Glutamatergic neuron (in vitro differentiated cells): ENCODE measurements around the gene FGF5. TPM values are rescaled to one million over a fixed set of nuclear protein-coding genes. Genes with fewer than 3 reads are reported as not detected.

ENCODE experiments used
- DNase-seq: peaks from one replicate; pipeline ENCODE4 v3.0.0; 2022
- H3K27ac Mint-ChIP-seq: one replicate; pipeline ENCODE4 v1.8.0; 2020; ENCODE audit warnings: mild to moderate bottlenecking, mixed read lengths, inconsistent platforms; ENCODE audit not compliant: unreplicated experiment
- H3K27me3 Mint-ChIP-seq: one replicate; pipeline ENCODE4 v1.8.0; 2020; ENCODE audit warnings: mild to moderate bottlenecking, moderate library complexity, mixed read lengths, inconsistent platforms; ENCODE audit not compliant: unreplicated experiment
- H3K36me3 Mint-ChIP-seq: one replicate; pipeline ENCODE4 v1.8.0; 2020; ENCODE audit warnings: mild to moderate bottlenecking, mixed read lengths, inconsistent platforms; ENCODE audit not compliant: unreplicated experiment
- H3K4me1 Mint-ChIP-seq: one replicate; pipeline ENCODE4 v1.8.0; 2020; ENCODE audit warnings: mild to moderate bottlenecking, low read depth, mixed read lengths, inconsistent platforms; ENCODE audit not compliant: unreplicated experiment
- H3K4me3 Mint-ChIP-seq: one replicate; pipeline ENCODE4 v1.8.0; 2020; ENCODE audit warnings: mild to moderate bottlenecking, mixed read lengths, inconsistent platforms; ENCODE audit not compliant: unreplicated experiment
- H3K9me3 Mint-ChIP-seq: one replicate; pipeline ENCODE4 v1.8.0; 2020; ENCODE audit warnings: mild to moderate bottlenecking, moderate library complexity, mixed read lengths, inconsistent platforms; ENCODE audit not compliant: unreplicated experiment
- CTCF ChIP-seq: fragments of 200-600 bp; sonication (generic); IDR thresholded peaks from one replicate; pipeline ENCODE4 v1.5.0; 2021; ENCODE audit not compliant: partially characterized antibody, unreplicated experiment
- total RNA-seq: library from RNA; stranded (reverse); fragmentation: NEBNext Ultra II Directional; extraction: Animal tissue kit (Norgen Biotek cat#: 25700); gene quantifications from one replicate; pipeline ENCODE4 v1.2.1, GENCODE V29; 2021; ENCODE audit not compliant: unreplicated experiment

Gene FGF5
- total RNA-seq, 1 donor from 2014 or later = not detected

GRCh38 chr4:80264825-80265224, 1.6 kb upstream of the FGF5 start:
- Mint-ChIP-seq H3K36me3 (no peaks in the 10 kb centered on the region), H3K27me3 (peaks cover 42% of the 10 kb centered on the region), H3K9me3 (peaks cover 9% of the 10 kb centered on the region), H3K27ac (no peak overlapping the region), H3K4me1 (peaks cover 14% of the 10 kb centered on the region), H3K4me3 (peak overlapping the region; percentile 96)
- no peak for DNase-seq
- no peak for TF ChIP-seq CTCF

GRCh38 chr4:80265571-80266252, 752 bp upstream of the FGF5 start:
- no peak for DNase-seq
- Mint-ChIP-seq H3K27ac (no peak overlapping the region), H3K27me3 (peaks cover 42% of the 10 kb centered on the region), H3K4me3 (peak overlapping the region; percentile 96), H3K4me1 (peaks cover 14% of the 10 kb centered on the region), H3K9me3 (peaks cover 9% of the 10 kb centered on the region), H3K36me3 (no peaks in the 10 kb centered on the region)
- no peak for TF ChIP-seq CTCF

GRCh38 chr4:80266902-80267380, 477 bp downstream of the FGF5 start:
- Mint-ChIP-seq H3K36me3 (no peaks in the 10 kb centered on the region), H3K4me1 (peaks cover 14% of the 10 kb centered on the region), H3K27ac (peak overlapping the region; percentile 48), H3K27me3 (peaks cover 44% of the 10 kb centered on the region), H3K9me3 (peaks cover 9% of the 10 kb centered on the region), H3K4me3 (peak overlapping the region; percentile 96)
- peak; percentile 49 for DNase-seq
- no peak for TF ChIP-seq CTCF

- TF ChIP-seq CTCF = no peak
- DNase-seq = peak; percentile 30
- Mint-ChIP-seq H3K36me3 (no peaks in the 10 kb centered on the region), H3K27ac (no peak overlapping the region), H3K27me3 (peaks cover 41% of the 10 kb centered on the region), H3K9me3 (peaks cover 9% of the 10 kb centered on the region), H3K4me1 (peaks cover 14% of the 10 kb centered on the region), H3K4me3 (peak overlapping the region; percentile 67)
These were observed 1.8 kb downstream of the FGF5 start for GRCh38 chr4:80268081-80268823.

GRCh38 chr4:80268936-80269335, 2.5 kb downstream of the FGF5 start:
- TF ChIP-seq CTCF = no peak
- Mint-ChIP-seq H3K36me3 (no peaks in the 10 kb centered on the region), H3K27ac (no peak overlapping the region), H3K9me3 (peaks cover 9% of the 10 kb centered on the region), H3K4me3 (peak overlapping the region; percentile 4), H3K27me3 (peaks cover 38% of the 10 kb centered on the region), H3K4me1 (peaks cover 14% of the 10 kb centered on the region)
- no peak for DNase-seq
